Astrocyte (in vitro differentiated cells and primary cell): ENCODE results near the gene GART. TPM values are rescaled to one million over a fixed set of nuclear protein-coding genes. Genes with fewer than 3 reads are reported as not detected.

ENCODE experiments used
- DNase-seq: peaks from one replicate; pipeline ENCODE4 v3.0.0-alpha.2; 2010; ENCODE audit warnings: low read depth
- FAIRE-seq: peaks from 2 replicates; lab custom pipeline; 2011; peaks lifted over from hg19 to GRCh38; lab: Jason Lieb, UNC
- H2AFZ ChIP-seq: 2 replicates; pipeline ENCODE4 v1.6.0; 2012; ENCODE audit warnings: low read depth, low read length, inconsistent platforms
- H3K27ac ChIP-seq: 2 replicates; pipeline ENCODE4 v1.5.1; 2011; ENCODE audit warnings: low read depth, low read length, inconsistent platforms
- H3K27me3 ChIP-seq: 2 replicates; pipeline ENCODE4 v1.6.0; 2011; ENCODE audit warnings: low read length, inconsistent platforms; ENCODE audit not compliant: insufficient read depth
- H3K36me3 ChIP-seq: 2 replicates; pipeline ENCODE4 v1.5.1; 2011; ENCODE audit warnings: low read length, inconsistent platforms; ENCODE audit not compliant: insufficient read depth
- H3K4me1 ChIP-seq: 2 replicates; pipeline ENCODE4 v1.5.1; 2011; ENCODE audit warnings: low read length, inconsistent platforms; ENCODE audit not compliant: insufficient read depth
- H3K4me2 ChIP-seq: 2 replicates; pipeline ENCODE4 v1.6.0; 2012; ENCODE audit warnings: low read length, inconsistent platforms
- H3K4me3 ChIP-seq: 2 replicates; pipeline ENCODE4 v1.5.1; 2011; ENCODE audit warnings: low read depth, mild to moderate bottlenecking, low read length, inconsistent platforms; ENCODE audit not compliant: insufficient read depth
- H3K79me2 ChIP-seq: 2 replicates; pipeline ENCODE4 v1.6.0; 2012; ENCODE audit warnings: mild to moderate bottlenecking, low read length, inconsistent platforms; ENCODE audit not compliant: insufficient read depth
- H3K9ac ChIP-seq: 2 replicates; pipeline ENCODE4 v1.6.0; 2012; ENCODE audit warnings: mild to moderate bottlenecking, low read length, inconsistent platforms
- H3K9me3 ChIP-seq: 2 replicates; pipeline ENCODE4 v1.5.1; 2012; ENCODE audit warnings: low read depth, mild to moderate bottlenecking, low read length, inconsistent platforms; ENCODE audit not compliant: insufficient read depth
- H4K20me1 ChIP-seq: 2 replicates; pipeline ENCODE4 v1.6.0; 2012; ENCODE audit warnings: low read length, inconsistent platforms; ENCODE audit not compliant: insufficient read depth
- H3K27ac Mint-ChIP-seq: one replicate; pipeline ENCODE4 v1.8.0; 2021; ENCODE audit warnings: mild to moderate bottlenecking, mixed read lengths; ENCODE audit not compliant: unreplicated experiment
- H3K27me3 Mint-ChIP-seq: one replicate; pipeline ENCODE4 v1.8.0; 2021; ENCODE audit warnings: low read depth, mixed read lengths; ENCODE audit not compliant: unreplicated experiment
- H3K36me3 Mint-ChIP-seq: one replicate; pipeline ENCODE4 v1.8.0; 2021; ENCODE audit warnings: low read depth, mixed read lengths; ENCODE audit not compliant: unreplicated experiment
- H3K4me1 Mint-ChIP-seq: one replicate; pipeline ENCODE4 v1.8.0; 2021; ENCODE audit warnings: low read depth, mixed read lengths; ENCODE audit not compliant: unreplicated experiment
- H3K4me3 Mint-ChIP-seq: one replicate; pipeline ENCODE4 v1.8.0; 2021; ENCODE audit warnings: mild to moderate bottlenecking, moderate library complexity, mixed read lengths; ENCODE audit not compliant: unreplicated experiment
- H3K9me3 Mint-ChIP-seq: one replicate; pipeline ENCODE4 v1.8.0; 2021; ENCODE audit warnings: mild to moderate bottlenecking, mixed read lengths; ENCODE audit not compliant: unreplicated experiment
- CTCF ChIP-seq: IDR thresholded peaks from 2 replicates; pipeline ENCODE4 v1.5.1; 2011; ENCODE audit warnings: low read depth, mild to moderate bottlenecking, inconsistent platforms, low read length, moderate library complexity; ENCODE audit not compliant: insufficient read depth
- EZH2 ChIP-seq: IDR thresholded peaks from 2 replicates; pipeline ENCODE4 v1.6.1; 2012; ENCODE audit warnings: mild to moderate bottlenecking, low read length, inconsistent platforms; ENCODE audit not compliant: insufficient read depth
- total RNA-seq: library from RNA; stranded (reverse); gene quantifications from 2 replicates; pipeline ENCODE4 v1.2.1, GENCODE V29; 2021

Gene GART
- total RNA-seq, 1 donor from 2014 or later = 99.5 TPM

- TF ChIP-seq CTCF = no peak
- TF ChIP-seq EZH2 = no peak
- FAIRE-seq (no peak), DNase-seq (no peak)
- Histone ChIP-seq H3K9ac (peak overlapping the region; percentile 99), H4K20me1 (peaks cover 30% of the 10 kb centered on the region), H3K27ac (peak overlapping the region; percentile 100), H3K79me2 (peaks cover 83% of the 10 kb centered on the region), H3K4me1 (peaks cover 11% of the 10 kb centered on the region), H3K4me3 (peak overlapping the region; percentile 94), H3K9me3 (no peaks in the 10 kb centered on the region), H2AFZ (peak overlapping the region; percentile 86), H3K27me3 (no peaks in the 10 kb centered on the region), H3K4me2 (peak overlapping the region; percentile 96), H3K36me3 (peaks cover 12% of the 10 kb centered on the region)
- no peaks in the 10 kb centered on the region for H3K27me3 Mint-ChIP-seq
- H3K36me3 Mint-ChIP-seq = peaks cover 11% of the 10 kb centered on the region
- H3K4me1 Mint-ChIP-seq = peaks cover 6% of the 10 kb centered on the region
- peak overlapping the region; percentile 94 for H3K27ac Mint-ChIP-seq
- H3K4me3 Mint-ChIP-seq = peak overlapping the region; percentile 91
- no peaks in the 10 kb centered on the region for H3K9me3 Mint-ChIP-seq
Observed at GRCh38 chr21:33541105-33541711, 709 bp downstream of the GART start.

- Histone ChIP-seq H3K4me3 (peak overlapping the region; percentile 94), H3K4me1 (peaks cover 11% of the 10 kb centered on the region), H3K4me2 (peak overlapping the region; percentile 96), H3K36me3 (peaks cover 16% of the 10 kb centered on the region), H3K79me2 (peaks cover 78% of the 10 kb centered on the region), H3K27me3 (no peaks in the 10 kb centered on the region), H3K27ac (no peak overlapping the region), H3K9me3 (no peaks in the 10 kb centered on the region), H4K20me1 (peaks cover 25% of the 10 kb centered on the region), H3K9ac (no peak overlapping the region), H2AFZ (no peak overlapping the region)
- Mint-ChIP-seq H3K27ac (peak overlapping the region; percentile 42), H3K27me3 (no peaks in the 10 kb centered on the region), H3K9me3 (no peaks in the 10 kb centered on the region), H3K36me3 (peaks cover 11% of the 10 kb centered on the region), H3K4me3 (peak overlapping the region; percentile 91), H3K4me1 (peaks cover 6% of the 10 kb centered on the region)
- DNase-seq (no peak), FAIRE-seq (no peak)
- TF ChIP-seq CTCF (no peak), EZH2 (no peak)
Observed at GRCh38 chr21:33540711-33541104, 1.2 kb downstream of the GART start.

GRCh38 chr21:33539616-33540015 lies 2.3 kb downstream of the GART start:
- Histone ChIP-seq H3K9ac (no peak overlapping the region), H3K9me3 (no peaks in the 10 kb centered on the region), H3K79me2 (peaks cover 67% of the 10 kb centered on the region), H3K27me3 (no peaks in the 10 kb centered on the region), H2AFZ (no peak overlapping the region), H3K4me2 (no peak overlapping the region), H3K36me3 (peaks cover 16% of the 10 kb centered on the region), H3K4me1 (peaks cover 3% of the 10 kb centered on the region), H3K4me3 (no peak overlapping the region), H4K20me1 (peaks cover 14% of the 10 kb centered on the region), H3K27ac (no peak overlapping the region)
- H3K36me3 Mint-ChIP-seq = peaks cover 12% of the 10 kb centered on the region
- no peak for DNase-seq
- H3K4me1 Mint-ChIP-seq = peaks cover 6% of the 10 kb centered on the region
- FAIRE-seq = no peak
- peak overlapping the region; percentile 15 for H3K4me3 Mint-ChIP-seq
- no peaks in the 10 kb centered on the region for H3K9me3 Mint-ChIP-seq
- H3K27ac Mint-ChIP-seq = no peak overlapping the region
- no peaks in the 10 kb centered on the region for H3K27me3 Mint-ChIP-seq
- no peak for TF ChIP-seq CTCF
- TF ChIP-seq EZH2 = no peak
